ENCODE measurements around the gene EYA3. TPM values are rescaled to one million over a fixed set of nuclear protein-coding genes. Genes with fewer than 3 reads are reported as not detected.
"Not testable (repeated sequence)": the region's sequence is repeated elsewhere in the genome, so short reads cannot be mapped to it uniquely, and the experiment has no call there.

EYA3 gene
- polyA plus RNA-seq, 10 donors: 13.1 to 23.1 (median 17.5) TPM

DNA sequence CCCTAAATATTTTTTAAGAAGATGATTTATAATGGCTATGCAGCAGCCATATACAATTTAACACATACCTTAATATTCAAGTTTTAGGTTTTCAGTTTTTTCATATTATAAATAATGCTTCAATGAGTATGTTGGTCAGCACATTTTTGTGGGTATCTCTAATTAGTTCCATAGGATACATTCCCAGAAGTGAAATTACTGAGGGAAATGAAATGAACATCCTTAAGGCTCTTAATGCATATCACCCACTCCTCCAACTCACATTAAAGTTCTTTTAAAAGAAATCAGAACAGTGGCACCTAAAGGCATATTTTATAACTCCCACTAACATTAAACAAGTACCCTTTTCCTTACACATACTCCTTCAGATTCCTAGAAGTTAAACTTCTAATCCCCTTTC, 56.1 kb downstream of the EYA3 start:
- DNase-seq: no peak

- no peak for DNase-seq
Measured at GRCh38 chr1:28031173-28031572, 57.2 kb downstream of the EYA3 start.

GRCh38 chr1:28028873-28029654, 59.3 kb downstream of the EYA3 start:
- DNase-seq: peak in 2 of 3 donors; percentile 2 to 22

DNA sequence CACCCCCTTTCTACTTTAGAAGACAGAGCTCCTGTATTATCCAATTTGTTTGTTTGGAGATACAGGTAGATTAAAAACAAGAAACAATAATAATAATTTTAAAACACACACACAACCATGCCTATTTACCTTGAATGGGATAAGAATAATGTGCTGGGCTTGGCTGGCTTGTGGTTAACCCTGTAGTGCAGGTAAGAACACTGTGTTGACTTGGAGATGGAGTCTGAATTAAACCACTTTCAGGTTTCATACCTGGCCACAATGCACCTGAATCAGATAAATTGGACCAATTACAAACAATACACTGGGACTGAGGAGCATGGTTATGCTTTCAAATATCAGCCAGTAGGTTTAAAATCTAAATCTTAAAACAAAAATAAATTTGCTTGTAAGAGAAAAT, 60.8 kb downstream of the EYA3 start:
- no peak for DNase-seq

DNA sequence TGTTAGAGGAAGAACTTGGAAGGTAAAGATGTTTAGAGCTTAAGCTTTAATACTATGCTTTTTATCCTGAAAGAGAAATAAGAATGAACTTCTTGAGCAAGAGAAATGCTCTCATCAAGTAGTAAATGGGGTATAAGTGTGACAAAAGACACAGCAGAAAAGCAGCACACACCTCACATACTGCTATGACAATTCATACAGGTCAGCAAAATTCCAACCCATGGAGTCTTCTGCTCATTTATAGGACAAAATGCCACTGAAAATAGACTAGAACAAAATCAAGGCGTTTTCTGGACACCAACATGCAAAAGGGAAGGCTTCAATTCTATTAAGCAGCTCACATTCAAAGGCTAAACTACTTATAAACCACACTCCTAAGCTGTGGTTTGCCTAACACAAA, 61.2 kb downstream of the EYA3 start:
- DNase-seq: no peak

DNA sequence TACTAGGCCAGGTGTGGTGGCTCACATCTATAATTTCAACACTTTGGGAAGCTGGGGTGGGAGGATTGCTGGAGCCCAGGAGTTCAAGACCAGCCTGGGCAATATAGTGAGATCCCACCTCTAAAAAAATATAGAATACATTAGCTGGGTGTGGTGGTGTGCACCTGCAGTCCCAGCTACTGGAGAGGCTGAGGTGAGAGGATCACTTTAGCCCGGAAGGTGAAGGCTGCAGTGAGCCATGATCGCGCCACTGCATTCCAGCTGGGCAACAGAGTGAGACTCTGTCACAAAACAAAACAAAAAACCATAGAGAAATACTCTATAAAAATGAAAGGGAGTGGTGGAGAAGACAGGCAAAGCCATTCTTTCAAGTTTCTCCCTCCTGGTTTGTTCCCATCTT, 62.1 kb downstream of the EYA3 start:
- no peak for DNase-seq

- no peak for DNase-seq
Measured at GRCh38 chr1:28021064-28021463, 67.3 kb downstream of the EYA3 start.

DNA sequence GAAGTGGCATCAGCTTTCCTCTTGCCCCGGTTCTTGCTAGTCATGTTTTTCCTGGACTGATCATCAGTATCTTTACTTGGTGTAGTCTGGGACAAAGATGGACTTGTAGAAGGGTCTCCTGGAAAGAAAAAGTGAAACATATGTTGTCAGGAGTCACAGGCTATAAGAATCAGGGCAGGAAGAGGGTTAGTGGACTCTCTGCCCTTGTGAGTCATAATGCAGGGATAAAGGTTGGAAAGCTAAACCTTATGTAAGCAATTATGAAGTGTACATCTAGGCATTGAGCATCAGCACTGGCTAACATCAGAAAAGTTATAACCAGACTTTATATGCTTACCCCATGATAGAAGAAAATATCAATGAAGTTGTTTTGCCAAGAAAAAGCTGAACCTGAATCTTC, 77.4 kb downstream of the EYA3 start:
- no peak for DNase-seq

GRCh38 chr1:28003117-28003516, 85.3 kb downstream of the EYA3 start:
- not testable (repeated sequence) for DNase-seq

GRCh38 chr1:28002600-28002999, 85.8 kb downstream of the EYA3 start:
- DNase-seq: no peak

- no peak for DNase-seq
Measured at GRCh38 chr1:27999055-27999454, 89.4 kb downstream of the EYA3 start.

GRCh38 chr1:27994526-27994925, 93.9 kb downstream of the EYA3 start:
- not testable (repeated sequence) for DNase-seq

DNA sequence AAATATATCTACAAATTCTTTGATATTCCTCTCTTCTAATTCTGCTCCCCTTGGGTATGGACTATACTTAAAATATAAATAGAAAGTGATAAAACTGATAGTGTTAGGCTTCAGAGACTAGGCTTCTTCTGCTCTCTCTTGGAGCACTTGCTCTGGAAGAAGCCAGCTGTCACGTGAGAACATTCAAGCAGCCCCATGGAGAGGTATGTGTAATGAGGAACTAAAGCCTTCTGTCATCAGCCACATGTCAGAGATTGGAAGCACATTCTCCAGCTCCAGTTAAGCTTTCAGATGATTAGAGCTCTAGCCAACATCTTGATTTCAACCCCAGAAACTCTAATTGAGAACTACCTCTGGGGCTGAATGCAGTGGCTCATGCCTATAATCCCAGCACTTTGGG, 94.3 kb downstream of the EYA3 start:
- DNase-seq: peak in 1 of 3 donors; percentile 16

DNA sequence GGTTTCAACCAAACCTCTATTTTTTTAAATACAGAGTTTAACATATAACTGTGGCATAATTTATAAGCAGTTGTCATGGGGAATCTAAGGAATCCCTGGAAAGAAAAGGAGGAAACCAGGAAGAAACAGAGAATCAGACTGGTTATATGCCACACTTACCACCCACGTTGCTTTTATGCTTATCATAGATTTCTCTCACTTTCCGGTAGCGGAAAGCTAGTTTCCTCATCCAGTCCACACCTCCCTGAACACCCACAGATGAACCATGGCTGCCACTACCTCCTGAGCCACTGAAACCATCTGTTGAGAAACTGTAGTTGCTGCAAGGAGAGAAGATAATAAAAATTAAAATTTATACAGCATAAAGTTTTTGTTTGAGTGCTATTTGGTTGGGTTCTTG, 95.2 kb downstream of the EYA3 start:
- DNase-seq: no peak

- no peak for DNase-seq
Measured at GRCh38 chr1:27992276-27992675, 96.1 kb downstream of the EYA3 start.

GRCh38 chr1:27990920-27991537, 97.4 kb downstream of the EYA3 start:
- no peak for DNase-seq

DNA sequence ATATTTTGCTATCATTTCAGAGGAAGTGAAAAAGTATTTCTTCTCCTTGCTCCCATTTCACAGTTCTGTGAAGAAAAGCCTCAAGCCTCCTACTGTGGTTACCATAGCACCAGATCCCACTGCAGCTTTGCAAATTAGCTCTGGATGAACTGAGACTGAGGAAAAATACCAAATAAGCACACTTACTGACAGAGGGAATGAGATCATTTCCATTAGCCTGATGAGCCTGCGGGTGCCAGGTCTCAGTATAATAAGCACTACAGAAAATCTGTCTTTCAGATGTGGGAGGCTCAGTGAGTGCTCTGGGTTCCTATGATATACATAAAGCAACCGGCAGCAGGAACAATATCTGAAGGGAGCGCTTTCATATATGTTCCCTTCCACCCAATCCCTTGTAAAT, 107.3 kb downstream of the EYA3 start:
- peak in 1 of 3 donors; percentile 59 for DNase-seq

DNA sequence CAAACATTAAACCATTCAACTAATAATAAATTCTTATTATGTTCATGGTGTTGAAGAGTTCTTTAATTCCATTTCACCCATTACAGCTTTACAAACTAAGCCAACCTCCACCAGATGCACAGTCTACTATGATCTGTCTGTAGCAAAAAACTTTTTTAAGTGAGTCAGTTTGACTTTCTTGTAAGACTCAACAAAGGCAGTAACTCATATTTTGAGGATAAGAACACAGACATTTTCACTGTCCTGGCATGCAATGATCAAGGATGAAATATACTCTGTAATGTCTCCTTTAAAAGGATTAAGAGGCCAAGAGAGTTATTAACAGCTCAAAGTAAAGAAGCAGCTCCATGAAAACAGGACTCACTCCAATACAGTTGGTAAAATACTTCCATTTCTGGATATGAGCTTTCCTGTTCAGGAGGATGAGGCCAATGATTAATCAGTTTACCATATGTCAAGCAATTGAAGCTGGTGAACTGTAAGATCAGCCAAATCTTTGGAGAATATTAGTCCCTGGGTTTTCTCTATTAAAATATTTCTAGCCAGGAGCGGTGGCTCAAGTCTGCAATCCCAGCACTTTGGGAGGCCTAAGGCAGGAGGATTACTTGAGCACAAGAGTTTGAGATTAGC, 108.1 kb downstream of the EYA3 start:
- DNase-seq: peak in 1 of 3 donors; percentile 55

GRCh38 chr1:27979859-27980201, 108.6 kb downstream of the EYA3 start:
- no peak for DNase-seq

DNA sequence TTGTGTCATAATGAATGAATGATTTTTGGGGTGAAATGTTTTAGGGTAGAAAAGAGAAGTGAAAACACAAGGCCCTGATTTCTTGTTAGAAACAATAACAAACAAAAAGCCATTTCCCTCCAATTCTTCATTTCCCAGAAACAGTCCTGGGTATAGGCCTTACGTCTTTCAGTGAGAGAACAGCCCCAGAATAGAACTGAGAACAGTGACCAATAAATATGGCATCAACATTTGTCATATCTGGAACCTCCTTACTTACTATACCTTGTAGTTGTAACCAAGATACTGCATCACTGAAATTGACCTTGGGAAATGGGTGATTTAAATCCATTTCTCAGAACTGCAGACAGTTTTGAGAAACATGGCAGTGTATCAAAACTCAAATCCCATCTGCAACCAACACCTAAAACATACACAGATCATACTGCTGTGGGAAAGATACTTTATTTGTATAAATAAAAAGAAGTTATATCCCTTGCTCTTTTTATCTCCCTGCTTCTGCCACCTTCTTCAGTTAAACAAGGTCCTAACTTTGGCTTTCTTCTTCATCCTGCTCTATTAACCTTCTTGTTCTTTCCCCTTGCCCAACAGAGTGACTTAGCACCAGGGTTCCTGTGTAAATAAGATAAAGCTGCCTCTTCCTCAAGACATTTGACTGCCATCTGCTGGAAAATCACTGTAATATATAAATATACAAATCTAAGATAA, 109.1 kb downstream of the EYA3 start:
- peak; percentile 39 to 72 (median 52) for DNase-seq

GRCh38 chr1:27974417-27974781, 114.0 kb downstream of the EYA3 start:
- DNase-seq: no peak

- DNase-seq: peak in 1 of 3 donors; percentile 38
Measured at GRCh38 chr1:27973771-27974416, 114.5 kb downstream of the EYA3 start.

Measured in muscle of back (tissue), 11 donors.